Measurements from ENCODE around the gene BTBD1. TPM values are rescaled to one million over a fixed set of nuclear protein-coding genes. Genes with fewer than 3 reads are reported as not detected.
A peak's percentile ranks its signal among the peaks of the same experiment; 100 is the strongest.
"Not testable (repeated sequence)": the region's sequence is repeated elsewhere in the genome, so short reads cannot be mapped to it uniquely, and the experiment has no call there.

Gene BTBD1
- total RNA-seq, 2 experiments from 2014 or later = 55.0 to 58.6 TPM

GRCh38 chr15:83107841-83108181 lies 40.8 kb upstream of the BTBD1 start:
- DNase-seq = no peak
- H3K9me3 Mint-ChIP-seq = no peaks in the 10 kb centered on the region
- CTCF ChIA-PET = interaction anchor here (1.1 kb wide), 1 partner anchor 94 kb away, joined by 3 read pairs; no protein-coding TSS in a partner anchor
- peak overlapping the region; percentile 98 for H3K4me3 Mint-ChIP-seq
- H3K36me3 Mint-ChIP-seq (ENCODE audit: low read depth) = peaks cover 36% of the 10 kb centered on the region
- H3K27me3 Mint-ChIP-seq = peaks cover 37% of the 10 kb centered on the region
- peaks cover 32% of the 10 kb centered on the region for H3K4me1 Mint-ChIP-seq
- H3K27ac Mint-ChIP-seq = peak overlapping the region; percentile 90
- POLR2A ChIA-PET = interaction anchor here (0.6 to 2.0 kb wide), 6 partner anchors 9 to 568 kb away, joined by 3 to 8 read pairs (median 4); partner anchors contain the start of genes BTBD1, C15orf40 and RPS17

- ChIA-PET CTCF (interaction anchor here (1.1 kb wide), 2 partner anchors 13 to 95 kb away, joined by 3 to 4 read pairs; no protein-coding TSS in a partner anchor), POLR2A (interaction anchor here (0.6 to 2.0 kb wide), 8 partner anchors 9 to 567 kb away, joined by 3 to 8 read pairs (median 4); partner anchors contain the start of genes BTBD1, C15orf40 and RPS17)
- H3K27ac Mint-ChIP-seq = peak within 1 kb of the TSS; percentile 90
- peaks cover 41% of the 10 kb centered on the region for H3K27me3 Mint-ChIP-seq
- peak within 1 kb of the TSS; percentile 98 for H3K4me3 Mint-ChIP-seq
- H3K4me1 Mint-ChIP-seq = peaks cover 32% of the 10 kb centered on the region
- H3K9me3 Mint-ChIP-seq = no peaks in the 10 kb centered on the region
- peak; percentile 46 for DNase-seq
- H3K36me3 Mint-ChIP-seq (ENCODE audit: low read depth) = peaks cover 35% of the 10 kb centered on the region
Observed at GRCh38 chr15:83106994-83107840, 40.2 kb upstream of the BTBD1 start, which contains the start of gene TM6SF1. Gene TM6SF1, plus strand, starts transcription at chr15:83107645. Its CDS starts 36 bp downstream, at chr15:83107681.

DNA sequence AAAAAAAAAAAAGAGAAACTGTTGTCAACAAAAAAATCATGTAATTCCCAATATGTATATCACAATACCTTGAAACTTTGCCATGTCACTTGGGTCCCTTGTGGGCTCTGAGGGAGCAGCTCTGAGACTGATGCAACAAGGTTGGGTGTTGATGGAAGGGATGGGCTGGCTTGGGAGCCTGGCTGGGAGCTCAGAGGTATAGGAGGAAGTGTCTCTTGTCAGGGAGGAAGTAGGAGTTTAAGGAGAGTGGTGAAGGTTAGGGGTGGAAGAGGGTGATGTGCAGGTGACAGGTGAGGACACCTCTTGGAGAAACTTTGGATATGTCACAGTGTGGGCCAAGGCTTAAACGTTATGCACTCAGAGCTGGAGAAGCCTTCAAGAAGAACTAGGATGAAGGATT lies 38.4 kb upstream of the BTBD1 start:
- DNase-seq = no peak
- CTCF ChIA-PET = interaction anchor here (0.6 kb wide), 1 partner anchor 185 kb away, joined by 3 read pairs; no protein-coding TSS in a partner anchor
- POLR2A ChIA-PET = no interaction called here
- Mint-ChIP-seq H3K9me3 (no peaks in the 10 kb centered on the region), H3K4me1 (peaks cover 28% of the 10 kb centered on the region), H3K27me3 (peaks cover 51% of the 10 kb centered on the region), H3K4me3 (peak overlapping the region; percentile 4), H3K27ac (no peak overlapping the region), H3K36me3 (ENCODE audit: low read depth) (peaks cover 24% of the 10 kb centered on the region)

DNA sequence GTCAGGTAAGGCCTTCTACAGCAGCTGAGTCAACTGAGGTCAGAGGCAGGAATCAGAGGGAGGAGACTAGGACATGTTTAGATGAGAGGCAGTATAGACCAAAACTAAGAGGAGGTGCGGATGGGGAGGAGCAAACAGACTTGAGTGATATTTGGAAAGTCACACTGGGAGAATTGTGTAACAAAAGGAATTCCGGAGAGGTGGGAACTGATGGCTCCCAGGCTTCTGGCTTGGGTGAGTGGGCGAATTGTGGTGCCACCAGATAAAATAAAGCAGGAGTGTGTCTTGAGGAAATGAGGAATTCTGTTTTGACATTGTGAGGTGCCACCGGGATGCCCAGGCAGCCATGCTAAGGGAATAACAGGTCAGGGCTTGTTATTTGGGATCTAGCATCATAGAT lies 37.1 kb upstream of the BTBD1 start:
- Mint-ChIP-seq H3K4me1 (peaks cover 17% of the 10 kb centered on the region), H3K9me3 (no peaks in the 10 kb centered on the region), H3K27ac (no peak overlapping the region), H3K36me3 (ENCODE audit: low read depth) (peaks cover 16% of the 10 kb centered on the region), H3K27me3 (peaks cover 58% of the 10 kb centered on the region), H3K4me3 (no peak overlapping the region)
- POLR2A ChIA-PET = no interaction called here
- CTCF ChIA-PET = no interaction called here
- DNase-seq = no peak

GRCh38 chr15:83102346-83102745 lies 35.3 kb upstream of the BTBD1 start:
- Mint-ChIP-seq H3K4me1 (peaks cover 5% of the 10 kb centered on the region), H3K27ac (no peak overlapping the region), H3K4me3 (no peak overlapping the region), H3K36me3 (ENCODE audit: low read depth) (peaks cover 5% of the 10 kb centered on the region), H3K27me3 (peaks cover 68% of the 10 kb centered on the region), H3K9me3 (peaks cover 3% of the 10 kb centered on the region)
- CTCF ChIA-PET = no interaction called here
- POLR2A ChIA-PET = no interaction called here
- DNase-seq = no peak

DNA sequence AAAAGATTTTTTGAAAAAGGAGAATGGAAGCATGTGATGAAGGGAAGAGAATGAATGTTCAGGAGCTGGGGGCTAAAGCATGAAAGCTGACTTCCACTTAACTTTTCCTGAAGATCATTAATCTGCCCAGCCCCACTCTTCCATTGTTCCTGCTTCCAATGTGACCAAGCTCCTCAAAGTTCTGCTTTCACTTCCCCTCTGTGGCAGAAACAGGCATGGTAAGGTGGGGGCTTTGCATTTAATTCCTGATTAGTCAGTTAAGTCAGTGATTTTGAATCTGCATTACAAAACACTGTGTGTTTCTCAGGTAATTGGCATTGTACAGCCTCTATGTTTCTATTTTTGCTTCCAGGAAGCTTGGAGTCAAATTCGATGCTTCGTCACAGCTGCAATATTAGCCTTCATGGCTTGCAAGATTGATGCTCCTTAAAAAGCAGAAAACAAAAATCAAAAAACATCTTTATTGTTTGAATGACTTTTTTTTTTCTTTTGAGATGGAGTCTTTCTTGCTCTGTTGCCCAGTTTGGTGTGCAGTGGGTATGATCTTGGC lies 33.1 kb upstream of the BTBD1 start:
- Mint-ChIP-seq H3K36me3 (ENCODE audit: low read depth) (no peaks in the 10 kb centered on the region), H3K4me1 (no peaks in the 10 kb centered on the region), H3K27ac (no peak overlapping the region), H3K4me3 (no peak overlapping the region), H3K9me3 (peaks cover 3% of the 10 kb centered on the region), H3K27me3 (peaks cover 70% of the 10 kb centered on the region)
- POLR2A ChIA-PET = no interaction called here
- CTCF ChIA-PET = no interaction called here
- no peak for DNase-seq

DNA sequence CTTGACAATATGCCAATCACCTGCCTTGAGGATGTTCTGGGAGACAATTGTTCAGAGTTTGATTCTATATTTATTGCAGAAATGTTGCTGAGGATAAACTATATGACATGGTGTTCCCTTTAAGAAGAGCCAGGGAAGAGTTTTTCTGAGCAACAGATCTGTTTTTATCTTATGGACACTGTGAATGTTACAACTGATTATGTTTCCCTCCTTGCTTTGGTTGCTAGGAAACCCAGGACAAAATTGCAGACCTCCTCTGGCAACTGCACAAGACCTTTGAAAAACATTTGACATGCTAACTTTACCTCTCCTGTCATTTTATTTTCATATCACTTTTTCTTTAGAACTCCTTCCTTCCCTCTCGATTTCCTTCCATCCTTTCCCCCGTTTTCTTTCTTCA lies 32.2 kb upstream of the BTBD1 start:
- Mint-ChIP-seq H3K27me3 (peaks cover 65% of the 10 kb centered on the region), H3K4me3 (no peak overlapping the region), H3K27ac (no peak overlapping the region), H3K9me3 (peaks cover 3% of the 10 kb centered on the region), H3K36me3 (ENCODE audit: low read depth) (no peaks in the 10 kb centered on the region), H3K4me1 (no peaks in the 10 kb centered on the region)
- DNase-seq = no peak
- ChIA-PET POLR2A (no interaction called here), CTCF (no interaction called here)

GRCh38 chr15:83098079-83098478 lies 31.0 kb upstream of the BTBD1 start:
- Mint-ChIP-seq H3K4me1 (no peaks in the 10 kb centered on the region), H3K36me3 (ENCODE audit: low read depth) (no peaks in the 10 kb centered on the region), H3K27ac (no peak overlapping the region), H3K9me3 (peaks cover 3% of the 10 kb centered on the region), H3K27me3 (peaks cover 65% of the 10 kb centered on the region), H3K4me3 (no peak overlapping the region)
- CTCF ChIA-PET = no interaction called here
- POLR2A ChIA-PET = no interaction called here
- no peak for DNase-seq

- peaks cover 3% of the 10 kb centered on the region for H3K9me3 Mint-ChIP-seq
- no peak overlapping the region for H3K4me3 Mint-ChIP-seq
- ChIA-PET CTCF (interaction anchor here (0.7 to 1.4 kb wide), 2 partner anchors 12 to 302 kb away, joined by 4 to 5 read pairs; no protein-coding TSS in a partner anchor), POLR2A (no interaction called here)
- H3K27ac Mint-ChIP-seq = no peak overlapping the region
- DNase-seq = no peak
- H3K4me1 Mint-ChIP-seq = peaks cover 6% of the 10 kb centered on the region
- peaks cover 49% of the 10 kb centered on the region for H3K27me3 Mint-ChIP-seq
- H3K36me3 Mint-ChIP-seq (ENCODE audit: low read depth) = no peaks in the 10 kb centered on the region
Observed at GRCh38 chr15:83094583-83094982, 27.5 kb upstream of the BTBD1 start.

GRCh38 chr15:83092309-83092976 lies 25.4 kb upstream of the BTBD1 start:
- H3K9me3 Mint-ChIP-seq = no peaks in the 10 kb centered on the region
- no peak overlapping the region for H3K27ac Mint-ChIP-seq
- POLR2A ChIA-PET = no interaction called here
- H3K27me3 Mint-ChIP-seq = peaks cover 39% of the 10 kb centered on the region
- H3K36me3 Mint-ChIP-seq (ENCODE audit: low read depth) = no peaks in the 10 kb centered on the region
- peaks cover 6% of the 10 kb centered on the region for H3K4me1 Mint-ChIP-seq
- CTCF ChIA-PET = no interaction called here
- DNase-seq = no peak
- H3K4me3 Mint-ChIP-seq = no peak overlapping the region

DNA sequence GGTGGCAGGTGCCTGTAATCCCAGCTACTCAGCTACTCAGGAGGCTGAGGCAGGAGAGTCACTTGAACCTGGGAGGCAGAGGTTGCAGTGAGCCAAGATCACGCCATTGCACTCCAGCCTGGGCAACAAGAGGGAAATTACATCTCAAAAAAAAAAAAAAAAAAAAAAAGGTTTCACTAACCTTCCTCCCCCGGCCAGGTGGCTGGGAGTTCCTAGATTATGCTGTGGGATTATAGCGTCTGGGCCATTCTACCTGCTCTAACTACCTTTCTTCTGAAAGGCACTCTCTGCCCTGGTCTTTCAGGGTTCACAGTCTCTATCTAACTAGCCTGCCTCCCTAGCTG lies 24.9 kb upstream of the BTBD1 start:
- H3K9me3 Mint-ChIP-seq; H3K27ac Mint-ChIP-seq; H3K4me3 Mint-ChIP-seq; POLR2A ChIA-PET; H3K4me1 Mint-ChIP-seq; DNase-seq; CTCF ChIA-PET; H3K36me3 Mint-ChIP-seq (ENCODE audit: low read depth): not testable (repeated sequence)
- H3K27me3 Mint-ChIP-seq = peaks cover 38% of the 10 kb centered on the region

DNA sequence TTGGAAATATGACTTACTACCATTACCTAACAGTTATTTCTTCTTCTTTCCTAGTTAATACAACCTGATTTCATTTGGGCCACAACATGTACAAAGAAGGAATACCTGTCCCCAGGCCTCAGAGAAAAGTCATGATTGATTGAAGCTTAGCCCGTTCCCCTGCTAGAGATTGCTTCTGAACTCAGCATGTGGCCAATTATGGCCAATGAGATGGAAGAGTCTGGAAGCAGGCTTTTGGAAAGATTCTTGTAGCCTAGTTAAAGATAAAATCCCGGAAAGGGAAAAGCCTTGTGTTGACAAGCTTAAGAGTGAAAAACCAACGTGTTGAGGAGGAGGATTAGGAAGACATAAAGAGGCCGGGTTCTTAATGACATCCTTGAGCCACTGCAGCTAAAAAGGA lies 23.4 kb upstream of the BTBD1 start:
- no peak overlapping the region for H3K27ac Mint-ChIP-seq
- H3K36me3 Mint-ChIP-seq (ENCODE audit: low read depth) = no peaks in the 10 kb centered on the region
- peaks cover 6% of the 10 kb centered on the region for H3K4me1 Mint-ChIP-seq
- DNase-seq = no peak
- POLR2A ChIA-PET = no interaction called here
- H3K9me3 Mint-ChIP-seq = no peaks in the 10 kb centered on the region
- CTCF ChIA-PET = interaction anchor here (0.7 kb wide), 1 partner anchor 560 kb away, joined by 3 read pairs; no protein-coding TSS in a partner anchor
- no peak overlapping the region for H3K4me3 Mint-ChIP-seq
- peaks cover 32% of the 10 kb centered on the region for H3K27me3 Mint-ChIP-seq

GRCh38 chr15:83088876-83089275 lies 21.8 kb upstream of the BTBD1 start:
- ChIA-PET POLR2A (no interaction called here), CTCF (no interaction called here)
- no peak for DNase-seq
- H3K36me3 Mint-ChIP-seq (ENCODE audit: low read depth) = no peaks in the 10 kb centered on the region
- no peaks in the 10 kb centered on the region for H3K9me3 Mint-ChIP-seq
- no peak overlapping the region for H3K27ac Mint-ChIP-seq
- H3K4me1 Mint-ChIP-seq = peaks cover 6% of the 10 kb centered on the region
- H3K27me3 Mint-ChIP-seq = peaks cover 33% of the 10 kb centered on the region
- no peak overlapping the region for H3K4me3 Mint-ChIP-seq
